HepG2 (cell line): ENCODE data around the gene NFE2L1. TPM values are rescaled to one million over a fixed set of nuclear protein-coding genes. Genes with fewer than 3 reads are reported as not detected.
A peak's percentile ranks its signal among the peaks of the same experiment; 100 is the strongest.

ENCODE experiments used
- ATAC-seq: fragments of 200-7000 bp; cut with Tn5 transposase; 3 replicates; pipeline ENCODE4 v1.9.1; 2020; ENCODE audit warnings: mild to moderate bottlenecking, moderate library complexity
- BruUV-seq: library from RNA; stranded (reverse); fragments of 400-500 nt; replicated peaks from 2 replicates; lab custom pipeline; 2021; lab: Mats Ljungman, UMichigan
- CTCF ChIA-PET: fragments of 300-600 bp; formaldehyde crosslinking; extraction: SDS; loops from one replicate; lab custom pipeline; 2021; ENCODE audit warnings: low total read pairs, inconsistent platforms, low intra/inter-chr PET ratio; lab: Yijun Ruan, JAX
- POLR2A ChIA-PET: fragments of 350-600 bp; sonication (Branson Sonifier 250); formaldehyde crosslinking; loops from one replicate; lab custom pipeline; 2020; ENCODE audit warnings: antibody characterized with exemption, inconsistent platforms; lab: Yijun Ruan, JAX
- DNase-seq: peaks from one replicate; pipeline ENCODE4 v3.0.0-alpha.2; 2015; ENCODE audit warnings: low spot score
- FAIRE-seq: peaks from 3 replicates; lab custom pipeline; 2011; peaks lifted over from hg19 to GRCh38; lab: Jason Lieb, UNC
- H2AFZ ChIP-seq: one replicate; pipeline ENCODE4 v1.6.1; 2011; ENCODE audit warnings: low read length, inconsistent platforms
- H3K27ac ChIP-seq: fragments of 300-600 bp; 3 replicates; pipeline ENCODE4 v1.8.0; 2011; ENCODE audit warnings: mixed run types, mild to moderate bottlenecking, mixed read lengths, low read length, inconsistent platforms; ENCODE audit not compliant: insufficient read depth; ENCODE audit errors: extremely low read length
- H3K27me3 ChIP-seq, 2 experiments: fragments of 200-600 bp in 1 of 2; 2 replicates in 1 of 2; 3 replicates in 1 of 2; pipeline versions ENCODE4 v1.6.0 to v1.8.0; 2011; ENCODE audit warnings: low read length in 2 of 2, mild to moderate bottlenecking in 2 of 2, moderate library complexity in 2 of 2, inconsistent platforms in 1 of 2; ENCODE audit not compliant: insufficient read depth in 2 of 2, control insufficient read depth in 1 of 2
- H3K36me3 ChIP-seq, 2 experiments: fragments of 200-600 bp in 1 of 2; replicated peaks in 1 of 2; 2 replicates in 1 of 2; 3 replicates in 1 of 2; pipeline versions ENCODE4 v1.5.1 to v1.8.0; 2011; ENCODE audit warnings: low read length in 2 of 2, inconsistent platforms in 1 of 2; ENCODE audit not compliant: insufficient read depth in 2 of 2, control insufficient read depth in 1 of 2
- H3K4me1 ChIP-seq: 2 replicates; pipeline ENCODE4 v1.5.1; 2012; ENCODE audit warnings: low read length, inconsistent platforms; ENCODE audit not compliant: insufficient read depth
- H3K4me2 ChIP-seq: 2 replicates; pipeline ENCODE4 v1.6.0; 2011; ENCODE audit warnings: low read depth, low read length, inconsistent platforms
- H3K4me3 ChIP-seq, 3 experiments: fragments of 200-600 bp in 1 of 3; sonication (generic), shearing (Covaris generic) in 1 of 3; replicated peaks in 1 of 3; 2 replicates each; pipeline ENCODE4 v1.5.1; 2011 to 2016; ENCODE audit warnings: low read length in 3 of 3, inconsistent platforms in 2 of 3, low read depth in 2 of 3, mild to moderate bottlenecking in 2 of 3, control low read depth in 1 of 3, mixed read lengths in 1 of 3; ENCODE audit not compliant: insufficient read depth in 1 of 3
- H3K79me2 ChIP-seq: one replicate; pipeline ENCODE4 v1.6.1; 2011; ENCODE audit warnings: low read length, inconsistent platforms; ENCODE audit not compliant: insufficient read depth
- H3K9ac ChIP-seq: 2 replicates; pipeline ENCODE4 v1.6.0; 2011; ENCODE audit warnings: mild to moderate bottlenecking, low read depth, low read length, inconsistent platforms; ENCODE audit not compliant: insufficient read depth
- H3K9me3 ChIP-seq: 2 replicates; pipeline ENCODE4 v1.5.1; 2012; ENCODE audit warnings: mild to moderate bottlenecking, low read length
- H4K20me1 ChIP-seq: 2 replicates; pipeline ENCODE4 v1.6.0; 2011; ENCODE audit warnings: inconsistent platforms, mild to moderate bottlenecking, low read length, moderate library complexity; ENCODE audit not compliant: insufficient read depth
- AHDC1 ChIP-seq: sonication (generic); formaldehyde crosslinking; IDR thresholded peaks from 2 replicates; pipeline ENCODE4 v1.5.1; 2020; ENCODE audit warnings: mild to moderate bottlenecking, missing genetic modification reagents, borderline replicate concordance
- AKNA ChIP-seq: sonication (generic); formaldehyde crosslinking; IDR thresholded peaks from 2 replicates; pipeline ENCODE4 v1.4.0; 2020; ENCODE audit warnings: missing genetic modification reagents, borderline replicate concordance
- IRF9 ChIP-seq: sonication (generic); formaldehyde crosslinking; IDR thresholded peaks from 2 replicates; pipeline ENCODE4 v1.8.0; 2022; ENCODE audit warnings: missing genetic modification reagents, mild to moderate bottlenecking, borderline replicate concordance
- ISX ChIP-seq: sonication (generic); formaldehyde crosslinking; conservative IDR thresholded peaks from 2 replicates; pipeline ENCODE4 v1.5.0; 2020; ENCODE audit warnings: missing genetic modification reagents
- KAT2B ChIP-seq: fragments of 150-350 bp; IDR thresholded peaks from 2 replicates; pipeline ENCODE4 v1.6.1; 2014; ENCODE audit warnings: low read depth, low read length, borderline replicate concordance
- MLXIP ChIP-seq: sonication (generic); formaldehyde crosslinking; IDR thresholded peaks from 2 replicates; pipeline ENCODE4 v1.9.0; 2021; ENCODE audit warnings: missing genetic modification reagents, borderline replicate concordance
- PHF8 ChIP-seq: sonication (generic); formaldehyde crosslinking; IDR thresholded peaks from 2 replicates; pipeline ENCODE4 v1.5.0; 2020; ENCODE audit warnings: missing genetic modification reagents
- ZNF10 ChIP-seq: sonication (generic); formaldehyde crosslinking; IDR thresholded peaks from 2 replicates; pipeline ENCODE4 v1.4.0; 2020; ENCODE audit warnings: mild to moderate bottlenecking, low read depth, missing genetic modification reagents, borderline replicate concordance
- ZSCAN12 ChIP-seq: sonication (generic); formaldehyde crosslinking; IDR thresholded peaks from 2 replicates; pipeline ENCODE4 v1.9.0; 2021; ENCODE audit warnings: mild to moderate bottlenecking, missing genetic modification reagents
- WGBS: methylation state at CpG from one replicate; pipeline ENCODE4 v1.1.6; 2017; ENCODE audit warnings: low lambda C conversion rate; 5-methylcytosine and 5-hydroxymethylcytosine counted together
- in situ Hi-C: cut with HindIII; loops from 2 replicates; pipeline ENCODE4 v1.10.0; 2017; ENCODE audit warnings: low pct_unique_long_range_greater_than_20kb; ENCODE audit not compliant: extremely low pct_ligation_motif_present
- intact Hi-C: fragments of 100-400 bp; cut with micrococcal nuclease; formaldehyde crosslinking; loops from one replicate; pipeline ENCODE4 v1.10.0; 2022; ENCODE audit not compliant: unreplicated experiment
- polyA plus RNA-seq, 8 experiments: library from polyadenylated mRNA; depleted of rRNA in 3 of 8; stranded (reverse) in 7 of 8; unstranded in 1 of 8; fragments of >200 nt; fragmentation: Illumina TruSeq in 4 of 8; extraction: Trizol in 4 of 8; gene quantifications; 2 replicates each; pipeline versions ENCODE4 v1.2.1 to v1.2.3, GENCODE V29; 2011 to 2016; ENCODE audit warnings: low read depth in 4 of 8, missing spikeins in 1 of 8, mixed read lengths in 1 of 8; ENCODE audit not compliant: insufficient read depth in 1 of 8
- total RNA-seq, 5 experiments: library from RNA; depleted of rRNA; stranded (reverse); fragments of >200 nt; fragmentation: Illumina TruSeq; extraction: Trizol; gene quantifications; 2 replicates each; pipeline ENCODE4 v1.2.3, GENCODE V29; 2016; ENCODE audit warnings: low read depth in 1 of 5

Gene NFE2L1
- total and polyA plus RNA-seq, 2 of the 13 experiments (the other 11 are each of a cell fraction or from before 2014, with no cell fraction given): 67.0 to 234 TPM

- H3K4me3 ChIP-seq: no peak overlapping the region
- no peak overlapping the region for H2AFZ ChIP-seq
- no peak overlapping the region for H3K9ac ChIP-seq
- ChIA-PET CTCF (no interaction called here), POLR2A (interaction anchor here (1.1 kb wide), 1 partner anchor 10 kb away, joined by 3 read pairs; no protein-coding TSS in a partner anchor)
- no peaks in the 10 kb centered on the region for H3K79me2 ChIP-seq
- H3K36me3 ChIP-seq: no peaks in the 10 kb centered on the region
- FAIRE-seq (no peak), DNase-seq (no peak), ATAC-seq (no peak)
- no peak overlapping the region for H3K27ac ChIP-seq
- in situ Hi-C loops (no loop called here), intact Hi-C loops (no loop called here)
- no TSS peak for BruUV-seq
- H3K9me3 ChIP-seq: no peaks in the 10 kb centered on the region
- no peaks in the 10 kb centered on the region for H4K20me1 ChIP-seq
- H3K4me1 ChIP-seq: peaks cover 27% of the 10 kb centered on the region
- peak overlapping the region; percentile 96; the same call in 1 of the 2 replicates for H3K4me2 ChIP-seq
- WGBS: 79% methylated on average over 2 of the region's 2 CpGs
- H3K27me3 ChIP-seq: peaks cover 2 to 40% of the 10 kb centered on the region in 2 experiments; a peak in 4 of 5 replicates
- TF ChIP-seq MLXIP (CRISPR knock-in tag) (no peak), ZNF10 (no peak), AKNA (CRISPR knock-in tag) (no peak), IRF9 (CRISPR knock-in tag) (no peak), ISX (CRISPR knock-in tag) (no peak), PHF8 (CRISPR knock-in tag) (no peak), AHDC1 (no peak), KAT2B (no peak), ZSCAN12 (CRISPR knock-in tag) (no peak)
Observed at GRCh38 chr17:48038687-48039086, 9.5 kb upstream of the NFE2L1 start.
